ENCODE data around the gene ILF3. TPM values are rescaled to one million over a fixed set of nuclear protein-coding genes. Genes with fewer than 3 reads are reported as not detected.
"Not testable (repeated sequence)": the region's sequence is repeated elsewhere in the genome, so short reads cannot be mapped to it uniquely, and the experiment has no call there.

ILF3 gene
- polyA plus RNA-seq, 3 donors: 238 to 254 (median 244) TPM

DNA sequence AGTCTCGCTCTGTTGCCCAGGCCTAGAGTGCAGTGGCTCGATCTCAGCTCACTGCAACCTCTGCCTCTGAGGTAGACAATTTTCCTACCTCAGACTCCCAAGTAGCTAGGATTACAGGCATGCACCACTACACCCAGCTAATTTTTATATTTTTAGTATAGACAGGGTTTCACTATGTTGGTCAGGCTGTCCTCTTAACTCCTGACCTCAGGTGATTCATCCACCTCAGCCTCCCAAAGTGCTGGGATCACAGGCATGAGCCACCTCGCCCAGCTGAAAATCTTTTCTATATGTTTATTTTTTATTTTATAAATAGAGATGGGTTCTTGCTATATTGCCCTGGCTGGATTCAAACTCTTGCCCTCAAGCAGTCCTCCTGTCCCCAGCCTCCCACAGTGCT is 17.8 kb downstream of the ILF3 start:
- DNase-seq (ENCODE audit: low read depth in 3 of 3, low spot score in 2 of 3): not testable (repeated sequence)

DNA sequence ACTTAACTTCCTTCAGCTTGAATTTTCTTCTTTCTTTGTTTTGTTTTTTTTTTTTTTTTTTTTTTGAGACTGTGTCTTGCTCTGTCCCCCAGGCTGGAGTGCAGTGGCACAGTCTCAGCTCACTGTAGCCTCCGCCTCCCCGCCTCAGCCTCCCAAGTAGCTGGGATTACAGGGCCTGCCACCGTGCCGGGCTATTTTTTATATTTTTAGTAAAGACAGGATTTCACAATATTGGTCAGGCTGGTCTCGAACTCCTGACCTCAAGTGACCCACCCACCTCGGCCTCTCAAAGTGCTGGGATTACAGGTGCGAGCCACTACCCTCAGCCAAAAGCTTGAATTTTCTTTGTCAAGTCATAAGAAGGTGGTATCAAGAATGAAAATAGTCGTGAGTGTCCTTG is 21.1 kb downstream of the ILF3 start:
- DNase-seq (ENCODE audit: low read depth in 3 of 3, low spot score in 2 of 3): not testable (repeated sequence)

DNA sequence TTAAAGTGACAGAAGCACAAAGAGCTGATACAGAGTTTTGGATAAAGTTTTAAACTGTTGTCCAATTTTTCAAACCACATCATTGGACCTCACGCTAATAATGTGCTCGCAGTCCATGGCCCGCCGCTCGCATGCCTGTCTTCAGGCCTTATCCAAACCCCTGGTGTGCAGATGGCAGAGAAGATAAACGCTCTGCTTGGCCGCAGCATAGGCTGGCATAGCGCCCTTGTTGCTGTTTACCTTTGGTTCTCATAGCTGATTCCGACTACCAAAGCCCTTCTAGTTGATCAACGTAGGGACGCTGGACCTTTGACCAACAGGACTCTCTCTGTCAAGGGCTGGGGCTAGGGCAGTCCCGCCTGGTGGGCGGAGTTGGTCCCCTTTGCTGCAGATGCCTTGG is 23.6 kb downstream of the ILF3 start:
- no peak for DNase-seq (ENCODE audit: low read depth in 3 of 3, low spot score in 2 of 3)

DNA sequence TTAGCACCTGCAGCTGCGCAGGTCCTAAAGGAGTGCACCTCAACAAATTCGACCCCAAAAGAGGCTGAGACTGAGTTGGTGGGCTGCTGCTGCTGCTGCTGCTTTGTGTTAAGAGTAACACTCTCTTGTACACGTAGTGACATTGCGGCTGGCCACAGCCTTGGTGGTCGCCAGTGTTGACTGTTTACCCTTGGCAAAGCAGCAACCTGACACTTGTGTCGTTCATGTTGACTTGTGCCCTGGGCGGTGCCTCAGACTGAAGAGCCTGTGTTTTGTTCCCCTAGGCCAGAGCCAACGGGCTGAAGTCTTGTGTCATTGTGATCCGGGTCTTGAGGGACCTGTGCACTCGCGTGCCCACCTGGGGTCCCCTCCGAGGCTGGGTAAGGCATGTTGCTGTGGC is 24.7 kb downstream of the ILF3 start:
- no peak for DNase-seq (ENCODE audit: low read depth in 3 of 3, low spot score in 2 of 3)

DNA sequence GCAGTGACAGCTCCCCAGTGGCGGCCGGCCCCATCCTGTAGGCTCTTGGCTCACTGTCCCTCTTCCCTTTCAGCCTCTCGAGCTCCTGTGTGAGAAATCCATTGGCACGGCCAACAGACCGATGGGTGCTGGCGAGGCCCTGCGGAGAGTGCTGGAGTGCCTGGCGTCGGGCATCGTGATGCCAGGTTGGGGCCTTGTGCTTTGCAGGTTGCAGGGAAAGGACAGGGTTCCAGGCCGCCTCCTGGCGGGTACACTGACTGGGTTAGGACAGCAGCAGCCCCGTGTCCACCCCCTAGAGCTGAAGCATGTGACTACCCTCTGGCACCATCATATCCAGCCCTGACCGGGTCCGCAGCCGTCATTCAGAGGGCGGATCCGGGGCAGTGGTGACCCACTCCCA is 25.6 kb downstream of the ILF3 start:
- DNase-seq (ENCODE audit: low read depth in 3 of 3, low spot score in 2 of 3): no peak

DNA sequence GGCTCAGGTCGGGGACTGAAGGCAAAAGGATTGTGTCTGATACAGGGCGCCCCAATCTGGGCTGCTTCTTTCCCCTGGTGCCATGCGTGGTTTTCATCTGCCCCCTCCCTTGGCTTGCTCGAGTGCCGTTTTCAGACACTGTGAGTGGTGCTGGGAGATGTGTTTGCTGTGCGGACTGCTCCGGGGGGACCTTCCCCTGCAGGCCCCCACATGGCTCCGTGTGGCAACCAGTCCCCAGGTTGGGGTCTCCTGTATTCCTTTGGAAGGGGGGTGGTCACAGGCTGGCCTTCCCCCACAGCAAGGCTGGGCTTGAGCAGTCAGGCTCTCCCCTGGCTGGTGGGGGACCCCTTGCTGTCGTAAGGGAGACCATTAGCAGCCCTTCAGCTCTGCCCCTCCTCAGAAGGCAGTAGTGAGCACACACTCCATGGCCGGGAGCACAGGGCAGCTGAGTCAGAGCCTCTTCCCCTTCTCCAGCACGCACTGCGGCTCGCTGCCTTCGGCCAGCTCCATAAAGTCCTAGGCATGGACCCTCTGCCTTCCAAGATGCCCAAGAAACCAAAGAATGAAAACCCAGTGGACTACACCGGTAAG is 26.5 kb downstream of the ILF3 start:
- no peak for DNase-seq (ENCODE audit: low read depth in 3 of 3, low spot score in 2 of 3)

DNA sequence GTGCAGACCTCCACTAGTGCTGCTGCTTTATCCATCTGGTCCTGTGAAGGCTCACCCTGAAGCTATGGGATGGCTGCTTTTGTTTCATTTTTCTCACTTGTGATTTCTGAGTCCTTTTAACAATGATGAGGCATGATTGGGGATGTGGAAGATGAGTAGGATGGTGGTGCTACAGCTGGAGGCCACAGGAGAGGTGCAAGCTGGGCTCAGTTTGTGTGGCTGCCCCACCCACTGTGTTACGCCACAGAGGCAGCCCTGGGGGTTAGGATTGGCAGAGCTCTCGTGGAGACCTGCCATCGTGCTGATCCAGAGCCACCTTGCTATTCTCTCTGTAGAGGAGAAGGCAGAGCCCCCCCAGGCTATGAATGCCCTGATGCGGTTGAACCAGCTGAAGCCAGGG is 27.5 kb downstream of the ILF3 start:
- DNase-seq (ENCODE audit: low read depth in 3 of 3, low spot score in 2 of 3): no peak

GRCh38 chr19:10682397-10683063 is 28.4 kb downstream of the ILF3 start:
- no peak for DNase-seq (ENCODE audit: low read depth in 3 of 3, low spot score in 2 of 3)

- DNase-seq (ENCODE audit: low read depth in 3 of 3, low spot score in 2 of 3): no peak
Observed at GRCh38 chr19:10683064-10683426, 28.9 kb downstream of the ILF3 start.

GRCh38 chr19:10683582-10683981 is 29.4 kb downstream of the ILF3 start:
- no peak for DNase-seq (ENCODE audit: low read depth in 3 of 3, low spot score in 2 of 3)

DNA sequence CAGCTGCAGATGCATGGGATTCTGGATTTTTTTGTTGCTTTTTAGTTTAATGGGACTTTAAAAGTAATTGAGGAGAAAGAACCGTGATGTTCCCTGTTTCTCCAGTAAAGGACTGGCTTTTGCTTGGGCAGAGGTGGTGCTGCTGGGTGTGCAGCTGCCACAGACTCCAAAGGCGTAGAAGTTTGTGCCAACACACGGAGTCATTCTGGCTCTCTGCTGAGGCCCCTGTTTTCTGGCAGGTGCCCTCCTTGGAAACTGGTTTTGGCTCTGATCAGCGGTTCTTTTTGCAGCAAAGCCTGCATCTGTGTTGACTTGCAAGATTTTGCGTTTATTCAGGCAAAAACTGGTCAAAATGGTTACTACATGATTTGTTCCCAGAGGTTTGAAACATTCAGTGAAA is 31.1 kb downstream of the ILF3 start:
- DNase-seq (ENCODE audit: low read depth in 3 of 3, low spot score in 2 of 3): no peak

- DNase-seq (ENCODE audit: low read depth in 3 of 3, low spot score in 2 of 3): no peak
Observed at GRCh38 chr19:10686193-10686592, 32.0 kb downstream of the ILF3 start.

DNA sequence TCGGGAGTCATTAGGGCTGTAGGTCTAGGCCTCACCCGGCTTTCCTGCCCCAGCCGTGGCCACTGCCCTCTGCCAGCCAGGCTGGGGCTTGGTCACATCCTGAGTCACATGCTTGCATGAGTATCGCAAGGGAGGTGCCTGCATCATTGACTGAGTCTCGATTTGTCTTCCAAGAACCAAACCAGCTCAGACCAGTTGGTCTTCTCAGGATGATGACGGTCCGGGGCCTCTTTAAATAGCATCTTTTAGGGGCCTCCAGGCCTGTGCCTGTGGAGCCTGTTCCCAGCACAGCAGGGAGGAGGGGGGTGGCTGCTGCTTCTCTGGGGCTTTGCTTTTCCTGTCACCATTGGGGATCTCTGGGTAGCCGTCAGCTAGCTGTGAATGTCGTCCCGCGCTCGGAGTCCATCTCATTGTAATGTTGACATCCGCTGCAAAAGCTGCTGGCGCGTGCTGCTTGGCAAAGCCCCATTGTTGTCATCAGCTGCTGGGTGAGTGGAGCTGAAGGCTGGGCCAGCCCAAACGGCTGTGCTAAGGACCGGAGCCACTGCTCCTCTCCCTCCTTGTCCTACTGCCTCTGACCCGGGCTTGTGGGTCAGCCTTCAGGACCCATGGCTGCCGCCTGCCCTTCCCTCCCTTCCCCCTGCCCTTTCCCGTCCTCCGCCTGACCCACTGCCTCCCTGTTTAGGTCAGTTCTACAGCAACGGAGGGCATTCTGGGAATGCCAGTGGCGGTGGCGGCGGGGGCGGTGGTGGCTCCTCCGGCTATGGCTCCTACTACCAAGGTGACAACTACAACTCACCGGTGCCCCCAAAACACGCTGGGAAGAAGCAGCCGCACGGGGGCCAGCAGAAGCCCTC is 32.7 kb downstream of the ILF3 start:
- DNase-seq (ENCODE audit: low read depth in 3 of 3, low spot score in 2 of 3): no peak

GRCh38 chr19:10687518-10688288 is 33.6 kb downstream of the ILF3 start:
- no peak for DNase-seq (ENCODE audit: low read depth in 3 of 3, low spot score in 2 of 3)

DNA sequence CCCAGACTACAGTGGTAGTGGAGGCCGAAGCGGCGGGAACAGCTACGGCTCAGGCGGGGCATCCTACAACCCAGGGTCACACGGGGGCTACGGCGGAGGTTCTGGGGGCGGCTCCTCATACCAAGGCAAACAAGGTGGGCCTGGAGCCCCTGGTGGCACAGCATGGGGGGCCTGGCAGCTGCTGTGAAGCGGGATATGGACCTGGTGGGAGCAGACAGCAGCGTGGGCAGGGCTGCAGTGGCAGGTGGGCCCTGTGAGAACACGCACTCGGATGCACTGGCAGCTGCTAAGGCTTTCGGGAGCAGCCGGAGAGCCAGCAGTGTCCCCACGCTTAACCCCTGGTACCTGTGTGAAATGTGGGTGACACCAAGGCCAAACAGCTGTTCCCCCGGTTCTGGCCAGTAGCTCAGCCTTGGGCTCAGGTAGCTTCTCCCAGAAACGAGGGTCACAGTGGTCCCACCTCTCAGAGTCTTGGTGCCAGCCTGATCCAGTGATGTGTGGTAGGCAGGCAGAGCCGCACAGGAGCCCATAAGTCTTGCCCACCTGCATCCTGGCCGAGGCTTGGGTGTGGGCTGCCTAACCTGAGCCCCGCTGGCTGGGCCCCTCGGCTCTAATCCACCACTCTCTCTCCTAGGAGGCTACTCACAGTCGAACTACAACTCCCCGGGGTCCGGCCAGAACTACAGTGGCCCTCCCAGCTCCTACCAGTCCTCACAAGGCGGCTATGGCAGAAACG is 34.6 kb downstream of the ILF3 start:
- DNase-seq (ENCODE audit: low read depth in 3 of 3, low spot score in 2 of 3): no peak

DNA sequence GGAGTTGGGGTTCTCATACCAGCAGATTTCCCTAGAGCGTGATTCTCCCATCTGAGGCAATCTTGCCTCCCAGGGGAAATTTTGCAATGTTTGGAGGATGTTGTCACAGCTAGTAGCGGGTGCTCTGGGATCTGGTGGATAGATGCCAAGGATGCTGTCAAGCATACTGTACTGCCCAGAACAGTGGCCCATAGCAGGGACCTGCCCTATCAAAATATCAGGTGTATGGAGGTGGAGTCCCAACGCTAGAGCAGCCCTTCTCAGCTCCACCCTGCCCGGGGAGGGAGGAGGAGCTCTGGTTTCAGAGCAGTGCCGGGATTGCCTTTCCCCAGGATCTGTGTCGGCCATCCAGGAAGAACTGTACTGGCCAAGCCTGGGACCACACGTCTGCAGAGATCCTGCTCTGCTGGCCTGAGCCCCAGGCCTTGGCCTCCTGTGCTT is 36.2 kb downstream of the ILF3 start:
- no peak for DNase-seq (ENCODE audit: low read depth in 3 of 3, low spot score in 2 of 3)

GRCh38 chr19:10691178-10691881 is 37.2 kb downstream of the ILF3 start:
- no peak for DNase-seq (ENCODE audit: low read depth in 3 of 3, low spot score in 2 of 3)

DNA sequence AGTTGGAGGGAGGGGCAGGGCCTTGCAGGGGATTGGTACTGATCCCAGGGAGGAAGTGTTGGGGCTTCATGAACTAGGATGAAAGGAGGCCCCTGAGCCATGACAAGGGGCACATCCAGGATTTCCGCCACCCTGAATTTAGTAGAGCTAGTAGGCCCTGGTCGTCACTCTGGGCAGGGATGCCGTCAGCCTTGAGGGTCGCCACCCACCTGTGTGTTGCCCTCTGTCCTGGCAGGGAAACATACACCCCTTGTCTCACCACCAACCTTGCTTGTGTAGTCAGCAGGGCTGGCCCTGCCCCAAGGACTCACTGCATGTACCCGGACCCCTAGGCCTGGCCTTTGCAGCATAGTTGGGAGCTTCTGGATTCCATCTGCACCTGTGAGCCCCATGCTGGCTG is 37.7 kb downstream of the ILF3 start:
- DNase-seq (ENCODE audit: low read depth in 3 of 3, low spot score in 2 of 3): no peak

- no peak for DNase-seq (ENCODE audit: low read depth in 3 of 3, low spot score in 2 of 3)
Observed at GRCh38 chr19:10692673-10693264, 38.6 kb downstream of the ILF3 start.

All from right renal cortex interstitium (tissue), 3 donors.